Brain microvascular endothelial cell (primary cell): Measurements from ENCODE around the gene ARPC2.
A peak's percentile ranks its signal among the peaks of the same experiment; 100 is the strongest.

Experiments
- DNase-seq: peaks from one replicate; pipeline ENCODE4 v3.0.0-alpha.2; 2020
- H3K27ac ChIP-seq: fragments of 250-450 bp; sonication (Bioruptor Pico); 2 replicates; pipeline ENCODE4 v1.5.1; 2020; ENCODE audit warnings: mild to moderate bottlenecking, moderate library complexity
- H3K27me3 ChIP-seq: fragments of 250-450 bp; sonication (Bioruptor Pico); replicated peaks from 2 replicates; pipeline ENCODE4 v1.5.1; 2020; ENCODE audit warnings: mild to moderate bottlenecking
- H3K36me3 ChIP-seq: fragments of 250-450 bp; sonication (Bioruptor Pico); replicated peaks from 2 replicates; pipeline ENCODE4 v1.5.1; 2020; ENCODE audit warnings: mild to moderate bottlenecking
- H3K4me3 ChIP-seq: 2 replicates; pipeline ENCODE4 v1.5.1; 2011; ENCODE audit warnings: low read depth, mild to moderate bottlenecking, control low read depth, low read length, moderate library complexity
- CTCF ChIP-seq: IDR thresholded peaks from 2 replicates; pipeline ENCODE4 v1.5.1; 2011; ENCODE audit warnings: low read depth, mild to moderate bottlenecking, moderate library complexity, low read length, control low read depth, inconsistent platforms; ENCODE audit errors: missing control alignments
- in situ Hi-C: cut with HindIII; loops from 2 replicates; pipeline ENCODE4 v1.10.0; 2017; ENCODE audit warnings: low sequenced_read_pairs, low pct_ligation_motif_present

ARPC2 gene

GRCh38 chr2:218282173-218282991 is 65.4 kb downstream of the ARPC2 start:
- in situ Hi-C loops = no loop called here
- H3K27me3 ChIP-seq = no peaks in the 10 kb centered on the region
- DNase-seq = peak; percentile 36
- peaks cover 33% of the 10 kb centered on the region for H3K36me3 ChIP-seq
- peak overlapping the region; percentile 37 for H3K27ac ChIP-seq
- no peak overlapping the region for H3K4me3 ChIP-seq
- no peak for TF ChIP-seq CTCF

- TF ChIP-seq CTCF = no peak
- DNase-seq = peak; percentile 83
- Histone ChIP-seq H3K36me3 (peaks cover 18% of the 10 kb centered on the region), H3K4me3 (peak overlapping the region; percentile 17), H3K27me3 (no peaks in the 10 kb centered on the region), H3K27ac (peak overlapping the region; percentile 55)
- in situ Hi-C loops = no loop called here
These were observed 67.3 kb downstream of the ARPC2 start for GRCh38 chr2:218284106-218284811.

GRCh38 chr2:218285604-218286003 is 68.6 kb downstream of the ARPC2 start:
- no peak for DNase-seq
- no peak for TF ChIP-seq CTCF
- no peaks in the 10 kb centered on the region for H3K27me3 ChIP-seq
- H3K27ac ChIP-seq = peak overlapping the region; percentile 99
- in situ Hi-C loops = no loop called here
- peaks cover 7% of the 10 kb centered on the region for H3K36me3 ChIP-seq
- no peak overlapping the region for H3K4me3 ChIP-seq

- in situ Hi-C loops = no loop called here
- Histone ChIP-seq H3K27me3 (no peaks in the 10 kb centered on the region), H3K4me3 (peak overlapping the region; percentile 46), H3K36me3 (no peaks in the 10 kb centered on the region), H3K27ac (peak overlapping the region; percentile 99)
- peak; percentile 96 for DNase-seq
- TF ChIP-seq CTCF = no peak
These were observed 69.8 kb downstream of the ARPC2 start for GRCh38 chr2:218286570-218287459.

- DNase-seq = no peak
- no peak overlapping the region for H3K27ac ChIP-seq
- no peaks in the 10 kb centered on the region for H3K36me3 ChIP-seq
- in situ Hi-C loops = no loop called here
- no peaks in the 10 kb centered on the region for H3K27me3 ChIP-seq
- TF ChIP-seq CTCF = no peak
- H3K4me3 ChIP-seq = peak overlapping the region; percentile 18
These were observed 72.8 kb downstream of the ARPC2 start for GRCh38 chr2:218289639-218290315.
